ENCODE data around the gene BCS1L. TPM values are rescaled to one million over a fixed set of nuclear protein-coding genes. Genes with fewer than 3 reads are reported as not detected.

BCS1L gene
- total and polyA plus RNA-seq, 2 of the 8 experiments (the other 6 are each of a cell fraction or from before 2014, with no cell fraction given) = 23.7 to 37.1 TPM

DNA sequence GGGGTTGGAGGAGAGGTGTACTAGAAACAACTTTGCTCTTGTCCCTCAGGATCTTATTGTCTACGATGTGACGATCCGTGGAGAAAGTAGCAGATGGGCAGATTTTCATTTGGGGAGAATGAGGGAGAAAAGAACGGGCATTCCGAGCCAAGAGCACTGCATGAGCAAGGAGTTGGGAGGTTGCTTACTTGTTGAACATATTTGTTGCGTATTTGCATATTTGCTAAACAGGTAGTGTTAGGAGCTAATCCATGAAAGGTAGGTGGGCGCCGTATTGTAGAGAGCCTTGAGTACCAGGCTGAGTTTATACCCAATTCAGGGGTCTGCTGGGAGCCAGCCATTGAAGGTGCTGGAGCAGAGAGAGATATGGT lies 490 bp downstream of the BCS1L start (continued):
- TF ChIP-seq CBX8 (IDR thresholded peaks at IDR 0.05; ENCODE audit: borderline replicate concordance, low read depth, low read length) (no peak), SRF (IDR thresholded peaks at IDR 0.05; ENCODE audit: low read depth, low read length) (no peak), SUZ12 (IDR thresholded peaks at IDR 0.05; ENCODE audit: low read length) (no peak), ATF2 (IDR thresholded peaks at IDR 0.05; ENCODE audit: low read length) (no peak), SP4 (IDR thresholded peaks at IDR 0.05; ENCODE audit: low read length) (no peak)
